ENCODE measurements around the gene TMEM178B. TPM values are rescaled to one million over a fixed set of nuclear protein-coding genes. Genes with fewer than 3 reads are reported as not detected.

The TMEM178B gene
- polyA plus RNA-seq, 1 donor from 2014 or later, result 40.7 TPM

- no peaks in the 10 kb centered on the region for H4K20me1 ChIP-seq (ENCODE audit: insufficient read depth)
- H3K9me2 ChIP-seq (ENCODE audit: insufficient read depth, low read length), result no peaks in the 10 kb centered on the region
- H3K27me3 ChIP-seq (ENCODE audit: insufficient read depth, low read depth, low read length), result no peaks in the 10 kb centered on the region
- peaks cover 16% of the 10 kb centered on the region for H3K79me2 ChIP-seq (replicated peaks; ENCODE audit: insufficient read depth, low read length)
- H3K9me3 ChIP-seq (ENCODE audit: low read length), result no peaks in the 10 kb centered on the region
- H3K27ac ChIP-seq (ENCODE audit: low read length), result no peak overlapping the region
- no peak overlapping the region for H3K4me3 ChIP-seq (ENCODE audit: low read length)
- H3K4me2 ChIP-seq (ENCODE audit: low read length), result no peak overlapping the region
- TF ChIP-seq MXI1 (conservative IDR thresholded peaks at IDR 0.05; ENCODE audit: poor library complexity, severe bottlenecking) (no peak), POLR2AphosphoS5 (IDR thresholded peaks at IDR 0.05) (no peak), CTCF (IDR thresholded peaks at IDR 0.05; ENCODE audit: poor library complexity, severe bottlenecking) (no peak), RAD21 (conservative IDR thresholded peaks at IDR 0.05) (no peak), SMC3 (conservative IDR thresholded peaks at IDR 0.05; ENCODE audit: poor library complexity) (no peak), EZH2 (IDR thresholded peaks at IDR 0.05; ENCODE audit: borderline replicate concordance, insufficient read depth, low read length, poor library complexity, severe bottlenecking) (no peak), TAF1 (IDR thresholded peaks at IDR 0.05; ENCODE audit: low read depth) (no peak), EP300 (conservative IDR thresholded peaks at IDR 0.05; ENCODE audit: poor library complexity, severe bottlenecking) (no peak)
- TF ChIP-seq, protein P1, sequence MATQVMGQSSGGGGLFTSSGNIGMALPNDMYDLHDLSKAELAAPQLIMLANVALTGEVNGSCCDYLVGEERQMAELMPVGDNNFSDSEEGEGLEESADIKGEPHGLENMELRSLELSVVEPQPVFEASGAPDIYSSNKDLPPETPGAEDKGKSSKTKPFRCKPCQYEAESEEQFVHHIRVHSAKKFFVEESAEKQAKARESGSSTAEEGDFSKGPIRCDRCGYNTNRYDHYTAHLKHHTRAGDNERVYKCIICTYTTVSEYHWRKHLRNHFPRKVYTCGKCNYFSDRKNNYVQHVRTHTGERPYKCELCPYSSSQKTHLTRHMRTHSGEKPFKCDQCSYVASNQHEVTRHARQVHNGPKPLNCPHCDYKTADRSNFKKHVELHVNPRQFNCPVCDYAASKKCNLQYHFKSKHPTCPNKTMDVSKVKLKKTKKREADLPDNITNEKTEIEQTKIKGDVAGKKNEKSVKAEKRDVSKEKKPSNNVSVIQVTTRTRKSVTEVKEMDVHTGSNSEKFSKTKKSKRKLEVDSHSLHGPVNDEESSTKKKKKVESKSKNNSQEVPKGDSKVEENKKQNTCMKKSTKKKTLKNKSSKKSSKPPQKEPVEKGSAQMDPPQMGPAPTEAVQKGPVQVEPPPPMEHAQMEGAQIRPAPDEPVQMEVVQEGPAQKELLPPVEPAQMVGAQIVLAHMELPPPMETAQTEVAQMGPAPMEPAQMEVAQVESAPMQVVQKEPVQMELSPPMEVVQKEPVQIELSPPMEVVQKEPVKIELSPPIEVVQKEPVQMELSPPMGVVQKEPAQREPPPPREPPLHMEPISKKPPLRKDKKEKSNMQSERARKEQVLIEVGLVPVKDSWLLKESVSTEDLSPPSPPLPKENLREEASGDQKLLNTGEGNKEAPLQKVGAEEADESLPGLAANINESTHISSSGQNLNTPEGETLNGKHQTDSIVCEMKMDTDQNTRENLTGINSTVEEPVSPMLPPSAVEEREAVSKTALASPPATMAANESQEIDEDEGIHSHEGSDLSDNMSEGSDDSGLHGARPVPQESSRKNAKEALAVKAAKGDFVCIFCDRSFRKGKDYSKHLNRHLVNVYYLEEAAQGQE (IDR thresholded peaks at IDR 0.05; ENCODE audit: borderline replicate concordance), result no peak
- H2AFZ ChIP-seq (ENCODE audit: low read depth, low read length), result no peak overlapping the region
- H3K36me3 ChIP-seq (ENCODE audit: insufficient read depth, low read length), result no peaks in the 10 kb centered on the region
- no peaks in the 10 kb centered on the region for H3F3A ChIP-seq (ENCODE audit: insufficient read depth, low read length, poor library complexity, severe bottlenecking)
- H3K9ac ChIP-seq (ENCODE audit: low read length), result no peak overlapping the region
Observed at GRCh38 chr7:141201145-141201885, 127.5 kb downstream of the TMEM178B start.

GRCh38 chr7:141202535-141202934, 128.7 kb downstream of the TMEM178B start:
- Histone ChIP-seq H3K9ac (ENCODE audit: low read length) (no peak overlapping the region), H3K4me2 (ENCODE audit: low read length) (no peak overlapping the region), H4K20me1 (ENCODE audit: insufficient read depth) (no peaks in the 10 kb centered on the region), H3F3A (ENCODE audit: insufficient read depth, low read length, poor library complexity, severe bottlenecking) (no peaks in the 10 kb centered on the region), H3K9me3 (ENCODE audit: low read length) (no peaks in the 10 kb centered on the region), H3K79me2 (replicated peaks; ENCODE audit: insufficient read depth, low read length) (peaks cover 16% of the 10 kb centered on the region), H3K9me2 (ENCODE audit: insufficient read depth, low read length) (no peaks in the 10 kb centered on the region), H3K27me3 (ENCODE audit: insufficient read depth, low read depth, low read length) (no peaks in the 10 kb centered on the region), H2AFZ (ENCODE audit: low read depth, low read length) (no peak overlapping the region), H3K4me3 (ENCODE audit: low read length) (no peak overlapping the region), H3K27ac (ENCODE audit: low read length) (no peak overlapping the region), H3K36me3 (ENCODE audit: insufficient read depth, low read length) (no peaks in the 10 kb centered on the region)
- TF ChIP-seq EP300 (conservative IDR thresholded peaks at IDR 0.05; ENCODE audit: poor library complexity, severe bottlenecking) (no peak), MXI1 (conservative IDR thresholded peaks at IDR 0.05; ENCODE audit: poor library complexity, severe bottlenecking) (no peak), SMC3 (conservative IDR thresholded peaks at IDR 0.05; ENCODE audit: poor library complexity) (no peak), RAD21 (conservative IDR thresholded peaks at IDR 0.05) (no peak), POLR2AphosphoS5 (IDR thresholded peaks at IDR 0.05) (no peak), TAF1 (IDR thresholded peaks at IDR 0.05; ENCODE audit: low read depth) (no peak), CTCF (IDR thresholded peaks at IDR 0.05; ENCODE audit: poor library complexity, severe bottlenecking) (no peak), EZH2 (IDR thresholded peaks at IDR 0.05; ENCODE audit: borderline replicate concordance, insufficient read depth, low read length, poor library complexity, severe bottlenecking) (no peak)
- TF ChIP-seq, protein P1 (IDR thresholded peaks at IDR 0.05; ENCODE audit: borderline replicate concordance), result no peak

All from neural cell (in vitro differentiated cells).